ENCODE data around the gene PREX1. TPM values are rescaled to one million over a fixed set of nuclear protein-coding genes. Genes with fewer than 3 reads are reported as not detected.

The PREX1 gene, protein sequence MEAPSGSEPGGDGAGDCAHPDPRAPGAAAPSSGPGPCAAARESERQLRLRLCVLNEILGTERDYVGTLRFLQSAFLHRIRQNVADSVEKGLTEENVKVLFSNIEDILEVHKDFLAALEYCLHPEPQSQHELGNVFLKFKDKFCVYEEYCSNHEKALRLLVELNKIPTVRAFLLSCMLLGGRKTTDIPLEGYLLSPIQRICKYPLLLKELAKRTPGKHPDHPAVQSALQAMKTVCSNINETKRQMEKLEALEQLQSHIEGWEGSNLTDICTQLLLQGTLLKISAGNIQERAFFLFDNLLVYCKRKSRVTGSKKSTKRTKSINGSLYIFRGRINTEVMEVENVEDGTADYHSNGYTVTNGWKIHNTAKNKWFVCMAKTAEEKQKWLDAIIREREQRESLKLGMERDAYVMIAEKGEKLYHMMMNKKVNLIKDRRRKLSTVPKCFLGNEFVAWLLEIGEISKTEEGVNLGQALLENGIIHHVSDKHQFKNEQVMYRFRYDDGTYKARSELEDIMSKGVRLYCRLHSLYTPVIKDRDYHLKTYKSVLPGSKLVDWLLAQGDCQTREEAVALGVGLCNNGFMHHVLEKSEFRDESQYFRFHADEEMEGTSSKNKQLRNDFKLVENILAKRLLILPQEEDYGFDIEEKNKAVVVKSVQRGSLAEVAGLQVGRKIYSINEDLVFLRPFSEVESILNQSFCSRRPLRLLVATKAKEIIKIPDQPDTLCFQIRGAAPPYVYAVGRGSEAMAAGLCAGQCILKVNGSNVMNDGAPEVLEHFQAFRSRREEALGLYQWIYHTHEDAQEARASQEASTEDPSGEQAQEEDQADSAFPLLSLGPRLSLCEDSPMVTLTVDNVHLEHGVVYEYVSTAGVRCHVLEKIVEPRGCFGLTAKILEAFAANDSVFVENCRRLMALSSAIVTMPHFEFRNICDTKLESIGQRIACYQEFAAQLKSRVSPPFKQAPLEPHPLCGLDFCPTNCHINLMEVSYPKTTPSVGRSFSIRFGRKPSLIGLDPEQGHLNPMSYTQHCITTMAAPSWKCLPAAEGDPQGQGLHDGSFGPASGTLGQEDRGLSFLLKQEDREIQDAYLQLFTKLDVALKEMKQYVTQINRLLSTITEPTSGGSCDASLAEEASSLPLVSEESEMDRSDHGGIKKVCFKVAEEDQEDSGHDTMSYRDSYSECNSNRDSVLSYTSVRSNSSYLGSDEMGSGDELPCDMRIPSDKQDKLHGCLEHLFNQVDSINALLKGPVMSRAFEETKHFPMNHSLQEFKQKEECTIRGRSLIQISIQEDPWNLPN (N-terminal part only)
- total RNA-seq (2012; rRNA removed): 0.56 and 0.72 TPM in 2 replicates
- 0.67 and 0.69 TPM in 2 replicates for polyA plus RNA-seq (2012; rRNA removed)
- 0.58 and 0.84 TPM in 2 replicates for polyA plus RNA-seq (2012; cell fraction: cytosol; rRNA removed)
- polyA plus RNA-seq (2012; cell fraction: nucleus; rRNA removed; ENCODE audit: low replicate concordance): 0.75 and 1.5 TPM in 2 replicates
- percentile 37 among the genes with signal in this experiment for Bru-seq, nascent RNA
- BruChase-seq, experiment 1, labeled RNA remaining after a 6-hour chase: percentile 34 among the genes with signal in this experiment
- BruChase-seq, experiment 2, labeled RNA remaining after a 2-hour chase: percentile 35 among the genes with signal in this experiment
- long read RNA-seq, partial matches to known transcripts: 1 of 1 reads
- long read RNA-seq, other reads (novel, unspliced or antisense): 0 of 1 reads

DNA sequence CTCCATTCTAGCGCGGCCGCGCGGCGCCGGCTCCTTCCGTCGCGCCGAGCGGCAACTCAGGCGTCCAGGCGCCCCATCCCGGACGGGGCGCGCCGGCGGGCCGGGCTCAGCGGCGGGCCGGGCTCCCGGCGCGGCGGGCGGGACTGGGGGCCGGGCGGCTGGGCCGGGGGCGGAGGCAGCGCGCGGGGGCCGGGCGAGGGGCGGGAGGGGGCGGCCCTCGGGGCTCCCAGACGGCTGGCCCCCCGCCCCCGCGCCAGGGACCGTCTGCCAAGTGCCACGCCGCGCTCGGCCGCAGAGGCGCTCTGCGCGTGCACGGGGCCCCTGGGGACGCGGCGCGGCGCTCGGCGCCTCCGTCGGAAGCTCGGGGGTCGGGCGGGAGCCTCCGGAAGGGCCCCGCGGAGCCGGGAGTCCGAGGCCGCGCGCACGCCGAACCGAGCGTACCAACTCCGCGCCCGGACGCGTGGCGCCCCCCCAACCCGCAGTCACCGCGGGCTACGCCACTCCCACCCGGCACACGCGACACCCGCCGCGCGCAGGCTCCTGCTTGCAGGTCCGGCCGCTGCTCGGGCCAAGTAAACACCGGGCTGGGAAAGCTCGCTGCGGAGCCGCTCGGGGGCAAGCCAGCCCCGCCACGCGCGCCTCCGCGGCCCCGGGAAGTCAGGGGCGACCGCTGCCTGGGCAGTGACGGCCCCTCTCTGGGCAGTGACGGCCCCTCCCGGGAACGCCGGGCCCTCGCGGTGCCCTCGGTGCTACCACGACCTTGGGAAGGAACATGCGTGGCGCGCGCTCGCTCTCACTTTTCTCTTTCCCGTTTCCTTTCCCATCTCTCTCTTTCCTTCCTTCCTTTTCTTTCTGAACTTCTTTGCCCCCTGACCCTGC lies at the start of gene PREX1:
PREX1 (minus strand) TSS at position 145 of the 879 bp plus-strand sequence; CDS start at position 6, 139 bp downstream.
- dilution Hi-C loops (cut with HindIII; ENCODE audit: low sequenced_read_pairs, unreplicated experiment): no loop called here

More for the DNA sequence above, at the start of gene PREX1:
- Histone ChIP-seq H3K9me3 (ENCODE audit: control insufficient read depth, insufficient read depth, low read length) (no peaks in the 10 kb centered on the region), H3K9ac (ENCODE audit: low read depth, low read length) (peak within 1 kb of the TSS; percentile 39), H4K5ac (ENCODE audit: low read depth, low read length) (no peak within 1 kb of the TSS), H2AFZ (replicated peaks; ENCODE audit: low read length, poor library complexity) (peak within 1 kb of the TSS; percentile 92), H3K18ac (ENCODE audit: low read depth, low read length) (no peak within 1 kb of the TSS), H3K4me1 (ENCODE audit: control insufficient read depth, insufficient read depth, low read length) (peaks cover 13% of the 10 kb centered on the region; the same call in 1 of the 2 replicates), H3K4me3 (ENCODE audit: insufficient read depth, low read depth, low read length) (peak within 1 kb of the TSS; percentile 58), H4K20me1 (ENCODE audit: insufficient read depth, low read length) (0 out of 2 replicates have a peak, but pooled peaks cover 4% of the 10 kb centered on the region), H2AK5ac (ENCODE audit: low read depth, low read length) (no peak within 1 kb of the TSS), H2BK20ac (ENCODE audit: low read depth, low read length) (no peak within 1 kb of the TSS), H3K36me3 (ENCODE audit: control insufficient read depth, insufficient read depth, low read length) (no peaks in the 10 kb centered on the region), H4K91ac (ENCODE audit: insufficient read depth, low read depth, low read length) (no peak within 1 kb of the TSS), H3K27ac (ENCODE audit: insufficient read depth, low read length) (no peak within 1 kb of the TSS), H3K14ac (replicated peaks; ENCODE audit: low read depth, low read length) (no peak within 1 kb of the TSS), H3K23ac (ENCODE audit: low read depth, low read length) (peak within 1 kb of the TSS; percentile 13; the same call in 1 of the 2 replicates), H2BK15ac (ENCODE audit: low read depth, low read length) (no peak within 1 kb of the TSS; the same call in 2 of the 3 replicates), H3K56ac (ENCODE audit: extremely low read depth, insufficient read depth, low read length) (no peak within 1 kb of the TSS), H2AK9ac (replicated peaks; ENCODE audit: low read depth, low read length, poor library complexity) (no peak within 1 kb of the TSS), H2BK120ac (ENCODE audit: low read depth, low read length) (0 out of 2 replicates have a peak within 1 kb of the TSS, but pooled peaks have one; percentile 26), H3K4ac (ENCODE audit: low read depth, low read length) (no peak within 1 kb of the TSS), H3K9me1 (ENCODE audit: insufficient read depth, low read length) (peaks cover 4% of the 10 kb centered on the region; the same call in 1 of the 2 replicates), H3K79me1 (ENCODE audit: low read depth in 1 of 2, low read length in 2 of 2) (no peaks in the 10 kb centered on the region), H4K8ac (ENCODE audit: low read depth in 2 of 2, low read length in 2 of 2) (no peak within 1 kb of the TSS), H2BK5ac (ENCODE audit: low read depth, low read length, poor library complexity, severe bottlenecking) (no peak within 1 kb of the TSS), H3K4me2 (ENCODE audit: low read depth, low read length) (peak within 1 kb of the TSS; percentile 68), H3K27me3 (ENCODE audit: control insufficient read depth, insufficient read depth, low read length) (peaks cover 18% of the 10 kb centered on the region)
- ChIA-PET POLR2A (ENCODE audit: unreplicated experiment) (interaction anchor here (0.6 kb wide), 1 partner anchor 20 kb away, joined by 4 read pairs; no protein-coding TSS in a partner anchor), CTCF (no interaction called here)
- in situ Hi-C loops (cut with MboI; ENCODE audit: low sequenced_read_pairs): no loop called here
- ATAC-seq (ENCODE audit: low read depth): peak; percentile 84
- intact Hi-C loops (cut with micrococcal nuclease): loop anchor here (5.0 to 10.0 kb wide), 2 partner anchors 79 to 173 kb away; no protein-coding TSS in a partner anchor
- no TSS peak for BruUV-seq (replicated peaks)
- TF ChIP-seq, protein P1, sequence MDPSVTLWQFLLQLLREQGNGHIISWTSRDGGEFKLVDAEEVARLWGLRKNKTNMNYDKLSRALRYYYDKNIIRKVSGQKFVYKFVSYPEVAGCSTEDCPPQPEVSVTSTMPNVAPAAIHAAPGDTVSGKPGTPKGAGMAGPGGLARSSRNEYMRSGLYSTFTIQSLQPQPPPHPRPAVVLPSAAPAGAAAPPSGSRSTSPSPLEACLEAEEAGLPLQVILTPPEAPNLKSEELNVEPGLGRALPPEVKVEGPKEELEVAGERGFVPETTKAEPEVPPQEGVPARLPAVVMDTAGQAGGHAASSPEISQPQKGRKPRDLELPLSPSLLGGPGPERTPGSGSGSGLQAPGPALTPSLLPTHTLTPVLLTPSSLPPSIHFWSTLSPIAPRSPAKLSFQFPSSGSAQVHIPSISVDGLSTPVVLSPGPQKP (IDR thresholded peaks at IDR 0.05; ENCODE audit: borderline replicate concordance, low read depth, low read length): no peak
- TF ChIP-seq MAZ (IDR thresholded peaks at IDR 0.05; ENCODE audit: borderline replicate concordance, low read depth, low read length): peak; percentile 56; the same call in 1 of the 2 replicates
- TF ChIP-seq CEBPB (IDR thresholded peaks at IDR 0.05; ENCODE audit: low read depth, low read length): no peak
- TF ChIP-seq, protein P2, sequence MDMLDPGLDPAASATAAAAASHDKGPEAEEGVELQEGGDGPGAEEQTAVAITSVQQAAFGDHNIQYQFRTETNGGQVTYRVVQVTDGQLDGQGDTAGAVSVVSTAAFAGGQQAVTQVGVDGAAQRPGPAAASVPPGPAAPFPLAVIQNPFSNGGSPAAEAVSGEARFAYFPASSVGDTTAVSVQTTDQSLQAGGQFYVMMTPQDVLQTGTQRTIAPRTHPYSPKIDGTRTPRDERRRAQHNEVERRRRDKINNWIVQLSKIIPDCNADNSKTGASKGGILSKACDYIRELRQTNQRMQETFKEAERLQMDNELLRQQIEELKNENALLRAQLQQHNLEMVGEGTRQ (IDR thresholded peaks at IDR 0.05; ENCODE audit: low read depth, low read length): no peak
- peak; percentile 61 for DNase-seq
- WGBS, 2 experiments (ENCODE audit: extremely low coverage in 2 of 2, insufficient read length in 1 of 2): 1% methylated on average over 84 of the region's 128 CpGs; no CpG with 5 or more reads in 1 of the 2 experiments
